ENCODE data around the gene TRNT1. TPM values are rescaled to one million over a fixed set of nuclear protein-coding genes. Genes with fewer than 3 reads are reported as not detected.

Gene TRNT1
- total RNA-seq, 1 donor = 32.4 TPM

DNA sequence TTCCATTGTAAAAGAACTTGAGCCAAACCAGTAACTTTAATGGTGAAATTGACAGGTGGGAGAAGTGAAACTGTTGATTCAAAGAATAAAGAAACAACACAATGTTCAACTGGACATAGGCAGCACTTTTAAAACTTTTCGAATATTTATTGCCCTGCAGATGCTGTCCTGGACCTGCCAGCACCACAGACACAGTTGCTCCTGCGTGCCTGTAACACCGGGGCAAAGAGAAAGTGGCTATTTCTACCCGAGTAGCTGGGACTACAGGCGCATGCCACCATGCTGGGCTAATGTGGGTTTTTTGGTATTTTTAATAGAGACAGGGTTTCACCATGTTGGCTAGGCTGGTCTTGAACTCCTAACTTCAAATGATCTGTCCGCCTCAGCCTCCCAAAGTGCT, 24.0 kb upstream of the TRNT1 start:
- TF ChIP-seq, protein P1, sequence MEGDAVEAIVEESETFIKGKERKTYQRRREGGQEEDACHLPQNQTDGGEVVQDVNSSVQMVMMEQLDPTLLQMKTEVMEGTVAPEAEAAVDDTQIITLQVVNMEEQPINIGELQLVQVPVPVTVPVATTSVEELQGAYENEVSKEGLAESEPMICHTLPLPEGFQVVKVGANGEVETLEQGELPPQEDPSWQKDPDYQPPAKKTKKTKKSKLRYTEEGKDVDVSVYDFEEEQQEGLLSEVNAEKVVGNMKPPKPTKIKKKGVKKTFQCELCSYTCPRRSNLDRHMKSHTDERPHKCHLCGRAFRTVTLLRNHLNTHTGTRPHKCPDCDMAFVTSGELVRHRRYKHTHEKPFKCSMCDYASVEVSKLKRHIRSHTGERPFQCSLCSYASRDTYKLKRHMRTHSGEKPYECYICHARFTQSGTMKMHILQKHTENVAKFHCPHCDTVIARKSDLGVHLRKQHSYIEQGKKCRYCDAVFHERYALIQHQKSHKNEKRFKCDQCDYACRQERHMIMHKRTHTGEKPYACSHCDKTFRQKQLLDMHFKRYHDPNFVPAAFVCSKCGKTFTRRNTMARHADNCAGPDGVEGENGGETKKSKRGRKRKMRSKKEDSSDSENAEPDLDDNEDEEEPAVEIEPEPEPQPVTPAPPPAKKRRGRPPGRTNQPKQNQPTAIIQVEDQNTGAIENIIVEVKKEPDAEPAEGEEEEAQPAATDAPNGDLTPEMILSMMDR (IDR thresholded peaks at IDR 0.05; ENCODE audit: insufficient read depth, low read depth, low read length) = no peak
- no peak for DNase-seq (ENCODE audit: low read depth)
- no peak overlapping the region for H3K4me3 ChIP-seq (ENCODE audit: low read depth, low read length)

DNA sequence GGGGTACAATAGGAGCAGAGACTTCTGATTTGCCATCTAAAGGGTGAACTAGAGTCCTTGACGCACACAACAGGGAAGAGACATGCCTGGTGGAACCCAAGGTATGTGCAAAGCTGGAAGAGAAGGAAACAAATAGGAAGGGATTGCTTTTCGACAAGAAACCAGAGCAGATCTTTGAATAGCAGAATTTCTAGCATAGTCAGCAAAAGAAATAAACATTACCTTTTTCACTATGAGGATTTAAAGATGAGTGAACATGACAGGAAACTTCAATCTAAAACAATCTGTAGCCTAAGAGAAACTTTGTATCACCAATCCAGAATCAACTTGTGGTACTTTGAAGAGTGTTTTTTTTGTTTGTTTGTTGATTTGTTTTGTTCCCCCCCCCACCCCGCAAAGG, 21.5 kb upstream of the TRNT1 start:
- no peak for DNase-seq (ENCODE audit: low read depth)
- no peak overlapping the region for H3K4me3 ChIP-seq (ENCODE audit: low read depth, low read length)
- TF ChIP-seq, protein P1 (IDR thresholded peaks at IDR 0.05; ENCODE audit: insufficient read depth, low read depth, low read length) = no peak

DNA sequence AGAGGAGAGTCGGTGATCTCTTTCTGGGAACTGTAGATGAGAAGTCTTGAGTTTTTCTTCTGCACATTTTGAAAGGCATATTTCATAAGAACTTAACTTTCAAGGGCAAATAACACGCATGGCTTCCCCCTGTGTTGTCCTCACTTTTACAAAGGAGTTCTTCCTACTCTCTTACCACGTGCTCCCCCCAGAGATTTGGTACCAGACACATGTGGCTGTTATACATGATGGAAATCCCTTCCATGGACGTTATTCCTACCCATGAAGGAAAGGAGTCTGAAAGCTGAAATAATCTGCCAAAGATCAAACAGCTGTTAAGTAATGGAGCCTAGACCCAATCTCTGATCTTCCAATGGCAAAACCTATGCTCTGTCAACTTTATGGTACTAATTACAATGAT, 20.9 kb upstream of the TRNT1 start:
- DNase-seq (ENCODE audit: low read depth) = no peak
- TF ChIP-seq, protein P1 (IDR thresholded peaks at IDR 0.05; ENCODE audit: insufficient read depth, low read depth, low read length) = no peak
- H3K4me3 ChIP-seq (ENCODE audit: low read depth, low read length) = no peak overlapping the region

DNA sequence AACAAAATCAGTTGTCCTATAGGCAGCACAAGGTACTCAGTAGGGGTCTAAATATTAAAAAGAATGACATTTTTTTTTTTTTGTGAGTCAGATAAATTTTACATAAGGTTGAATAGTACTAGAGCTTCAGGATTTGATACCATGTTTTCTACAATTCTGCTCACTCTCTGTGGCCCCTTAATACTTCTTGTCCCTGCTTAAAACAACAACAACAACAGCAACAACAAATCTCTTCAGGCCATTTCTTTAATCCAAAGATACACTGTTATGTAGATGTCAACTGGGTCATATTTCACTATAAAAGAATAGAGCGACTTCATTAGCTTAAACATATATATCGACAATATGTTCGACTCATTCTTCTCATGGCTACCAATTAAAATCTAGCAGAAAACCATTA, 19.6 kb upstream of the TRNT1 start:
- no peak overlapping the region for H3K4me3 ChIP-seq (ENCODE audit: low read depth, low read length)
- TF ChIP-seq, protein P1 (IDR thresholded peaks at IDR 0.05; ENCODE audit: insufficient read depth, low read depth, low read length) = no peak
- no peak for DNase-seq (ENCODE audit: low read depth)

DNA sequence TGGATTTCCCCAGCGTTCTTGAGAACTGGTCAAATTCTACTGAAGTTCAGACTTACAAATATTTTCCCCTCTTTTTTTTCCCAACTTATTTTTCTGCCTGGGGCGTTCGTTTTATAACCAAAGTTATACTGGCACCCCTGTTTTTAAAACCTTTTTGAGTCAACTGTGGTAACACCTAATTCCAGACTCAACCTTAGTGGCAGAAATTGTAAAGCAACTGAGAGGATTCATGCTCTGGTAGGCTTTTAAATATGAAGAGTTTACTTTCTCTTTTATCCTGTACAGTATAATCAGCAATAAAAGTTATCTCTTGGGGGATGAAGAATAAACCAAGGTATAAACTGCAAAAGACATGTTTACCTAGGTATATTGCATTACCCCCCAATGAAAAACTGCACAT, 18.9 kb upstream of the TRNT1 start:
- TF ChIP-seq, protein P1 (IDR thresholded peaks at IDR 0.05; ENCODE audit: insufficient read depth, low read depth, low read length) = no peak
- DNase-seq (ENCODE audit: low read depth) = no peak

DNA sequence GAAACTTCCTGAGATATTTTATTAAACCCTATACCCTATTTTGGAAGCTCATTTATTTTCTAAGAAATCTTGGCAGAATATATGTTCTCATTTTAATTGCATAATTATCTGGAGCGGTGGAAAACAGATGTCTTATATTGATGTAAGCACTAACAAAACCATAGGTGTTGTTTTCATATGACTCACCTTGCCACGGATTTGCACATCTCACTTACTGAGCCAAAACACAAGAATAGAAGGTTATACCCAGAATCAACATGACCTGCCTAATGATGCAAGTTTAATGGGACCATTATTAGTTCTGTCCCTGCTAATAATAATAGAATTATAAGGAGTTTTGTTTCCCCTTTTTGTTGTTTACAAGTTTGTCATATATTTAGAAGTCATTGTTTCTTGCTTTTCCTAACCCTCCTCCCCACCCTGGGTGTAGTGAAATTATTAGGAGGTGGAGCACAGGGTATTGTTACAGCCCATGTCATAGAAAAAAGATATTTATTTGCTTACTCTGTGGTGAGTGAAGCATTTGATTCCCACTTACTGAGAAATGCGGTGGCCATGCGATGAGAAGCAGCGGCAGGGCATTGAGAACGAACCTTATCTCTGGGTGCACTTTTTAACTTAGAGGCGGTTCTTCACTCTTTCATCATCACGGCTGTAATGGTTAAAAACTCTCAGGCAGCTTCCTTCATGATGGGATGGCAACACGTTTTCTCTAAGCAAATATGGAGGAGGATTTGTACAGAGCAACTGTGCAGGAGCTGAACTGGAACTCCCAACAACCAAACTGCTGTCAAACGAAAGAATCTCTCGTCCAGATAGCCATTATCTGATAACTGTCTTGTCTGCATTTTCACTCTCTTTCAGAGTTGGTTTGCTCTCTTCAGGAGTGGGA, 17.1 kb upstream of the TRNT1 start:
- DNase-seq (ENCODE audit: low read depth) = peak; percentile 7
- no peak overlapping the region for H3K4me3 ChIP-seq (ENCODE audit: low read depth, low read length)
- TF ChIP-seq, protein P1 (IDR thresholded peaks at IDR 0.05; ENCODE audit: insufficient read depth, low read depth, low read length) = no peak

More for the DNA sequence above, 18.9 kb upstream of the TRNT1 start:
- H3K4me3 ChIP-seq (ENCODE audit: low read depth, low read length) = no peak overlapping the region

DNA sequence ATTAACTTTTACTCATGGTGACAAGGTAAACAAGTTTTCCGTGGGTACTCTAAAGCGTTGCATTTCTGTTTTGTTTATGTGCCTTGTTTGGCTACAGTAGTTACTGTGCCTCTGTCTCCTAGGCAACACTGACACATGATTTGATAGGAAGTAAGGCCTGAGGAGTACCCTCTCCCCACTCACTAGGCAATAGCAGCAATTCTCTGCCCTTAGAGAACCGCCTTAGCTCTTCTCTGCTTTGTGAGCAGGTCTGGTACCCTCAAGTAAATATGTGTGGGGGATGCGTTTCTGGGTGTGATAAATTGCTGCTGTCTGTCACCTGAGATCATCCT, 16.5 kb upstream of the TRNT1 start, which contains the start of gene IL5RA:
Gene IL5RA, minus strand, starts transcription at position 76 of the 332 bp plus-strand sequence. CDS start 5,390 bp downstream, outside the sequence.
- TF ChIP-seq, protein P1 (IDR thresholded peaks at IDR 0.05; ENCODE audit: insufficient read depth, low read depth, low read length) = no peak
- H3K4me3 ChIP-seq (ENCODE audit: low read depth, low read length) = no peak within 1 kb of the TSS
- peak; percentile 20 for DNase-seq (ENCODE audit: low read depth)
